Kidney tubule cell (primary cell): ENCODE measurements around the gene MIPOL1.
A peak's percentile ranks its signal among the peaks of the same experiment; 100 is the strongest.

ENCODE experiments used
- DNase-seq: peaks from one replicate; pipeline ENCODE4 v3.0.0-alpha.2; 2018; ENCODE audit warnings: low spot score

Gene MIPOL1

DNA sequence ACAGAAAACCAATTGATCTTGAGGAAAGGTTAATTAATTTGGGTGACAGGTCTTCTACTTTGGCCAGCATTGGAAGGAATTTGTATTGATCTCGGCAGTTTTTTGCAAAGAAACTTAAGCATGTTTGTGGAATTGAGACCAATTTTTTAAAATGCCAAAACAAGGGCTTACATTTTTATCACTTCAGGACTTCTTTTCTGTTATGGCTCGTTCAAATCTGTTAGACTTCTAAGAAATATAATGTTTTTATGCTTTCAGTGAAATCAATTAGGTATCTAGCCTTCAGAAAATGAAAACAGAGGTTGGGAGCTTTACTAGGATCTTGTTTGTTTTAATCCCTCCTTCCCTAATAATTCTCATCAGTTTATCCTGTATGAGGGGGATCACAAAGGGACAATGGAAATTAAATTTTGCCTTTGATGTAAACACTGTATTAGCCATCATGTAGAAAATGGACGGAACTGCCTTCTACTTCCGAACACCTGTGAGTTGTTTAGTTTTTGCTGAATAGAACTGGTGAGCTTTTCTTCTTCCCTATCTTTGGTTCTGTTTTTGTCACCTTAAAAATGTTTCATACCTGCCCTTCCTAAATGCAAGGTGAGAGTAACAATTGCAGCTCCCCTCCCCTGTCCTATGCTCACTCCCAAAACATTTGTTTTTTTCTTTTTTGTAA, 389.5 kb downstream of the MIPOL1 start:
- DNase-seq: no peak

DNA sequence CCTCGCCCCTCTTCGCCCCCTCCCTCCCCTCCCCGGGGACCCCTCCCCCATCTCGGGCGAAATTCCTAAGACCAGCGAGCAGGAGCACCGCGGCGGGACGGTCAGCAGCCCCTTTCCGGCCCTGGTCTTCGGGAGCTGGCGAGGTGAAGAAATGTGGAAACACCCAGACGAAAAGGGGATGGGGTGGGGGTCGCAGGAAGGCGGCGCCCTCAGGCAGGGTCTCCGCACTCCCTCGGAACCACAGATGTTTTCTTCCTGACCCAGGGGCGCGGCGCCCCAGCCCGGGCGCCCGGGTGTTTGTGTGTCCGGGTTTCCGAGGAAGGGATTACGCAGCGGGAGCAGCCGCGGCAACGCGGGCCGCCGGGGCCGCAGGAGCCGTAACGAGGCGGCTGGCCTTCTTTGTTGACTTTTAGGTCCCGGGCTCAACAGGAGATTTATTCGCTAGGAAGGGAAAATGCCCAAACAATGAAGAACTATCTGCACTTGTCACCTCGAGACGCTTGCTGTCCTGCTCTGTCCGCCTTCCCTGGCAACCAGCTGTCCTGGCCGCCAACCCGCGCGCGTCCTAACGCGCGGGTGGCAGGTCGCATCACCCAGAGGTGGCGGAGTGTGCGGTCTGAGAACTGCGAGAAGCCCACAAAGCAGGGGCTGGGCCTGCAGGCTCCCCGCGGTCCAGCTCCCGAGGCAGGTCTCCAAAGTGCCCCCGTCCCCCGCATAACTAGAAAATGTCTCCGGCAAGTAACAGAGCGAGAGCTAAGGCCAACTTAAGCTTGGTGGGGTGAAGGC, 390.3 kb downstream of the MIPOL1 start:
- no peak for DNase-seq

DNA sequence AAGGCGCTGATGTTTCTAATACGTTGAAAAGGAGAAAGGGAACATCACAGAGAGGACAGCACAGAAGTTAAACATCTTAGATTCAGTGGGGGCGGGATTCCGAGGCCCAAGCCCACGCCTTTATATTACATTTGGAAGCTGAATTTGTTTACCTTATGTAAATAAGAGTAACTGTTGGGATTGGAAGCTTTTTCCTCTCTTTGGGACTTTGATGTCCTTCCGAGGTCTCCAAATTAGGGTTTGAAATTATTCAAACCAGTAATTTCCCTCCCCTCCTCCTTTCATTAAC, 390.9 kb downstream of the MIPOL1 start:
- no peak for DNase-seq

DNA sequence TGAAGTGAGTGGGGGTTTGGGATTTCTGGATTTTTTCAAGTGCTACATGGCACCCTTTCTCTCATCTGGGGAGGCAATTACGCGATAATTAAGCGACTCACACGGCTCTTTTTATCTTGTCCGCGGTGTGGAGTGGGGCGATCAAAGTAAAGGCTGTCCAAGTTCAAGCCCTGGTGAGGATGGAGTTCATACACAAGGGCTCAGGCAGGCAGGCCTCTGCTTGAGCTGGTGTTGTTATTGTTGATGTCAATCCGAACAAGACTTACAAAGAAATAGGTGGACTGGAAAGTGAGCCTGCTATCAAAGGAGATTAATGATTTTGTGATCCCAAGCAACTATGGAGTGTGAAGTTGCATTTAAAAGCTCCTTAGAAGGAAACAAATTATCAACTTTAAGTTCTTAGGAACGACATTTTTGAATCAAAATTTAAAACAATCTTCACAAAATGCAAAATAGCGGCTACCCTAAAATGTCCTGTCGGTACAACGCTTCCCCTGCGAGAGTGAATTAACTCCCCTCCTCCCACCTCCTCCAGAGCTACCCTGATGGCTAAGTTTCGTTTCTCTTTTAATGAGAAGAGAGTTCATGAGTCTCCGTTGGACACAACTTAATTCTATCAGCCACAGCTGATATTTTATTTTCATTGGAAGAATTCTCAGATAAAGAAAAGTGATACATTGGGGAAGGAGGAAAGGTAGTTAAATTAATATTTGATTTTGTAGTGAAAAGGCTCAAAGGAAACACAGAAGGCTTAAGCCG, 391.4 kb downstream of the MIPOL1 start:
- DNase-seq: no peak

DNA sequence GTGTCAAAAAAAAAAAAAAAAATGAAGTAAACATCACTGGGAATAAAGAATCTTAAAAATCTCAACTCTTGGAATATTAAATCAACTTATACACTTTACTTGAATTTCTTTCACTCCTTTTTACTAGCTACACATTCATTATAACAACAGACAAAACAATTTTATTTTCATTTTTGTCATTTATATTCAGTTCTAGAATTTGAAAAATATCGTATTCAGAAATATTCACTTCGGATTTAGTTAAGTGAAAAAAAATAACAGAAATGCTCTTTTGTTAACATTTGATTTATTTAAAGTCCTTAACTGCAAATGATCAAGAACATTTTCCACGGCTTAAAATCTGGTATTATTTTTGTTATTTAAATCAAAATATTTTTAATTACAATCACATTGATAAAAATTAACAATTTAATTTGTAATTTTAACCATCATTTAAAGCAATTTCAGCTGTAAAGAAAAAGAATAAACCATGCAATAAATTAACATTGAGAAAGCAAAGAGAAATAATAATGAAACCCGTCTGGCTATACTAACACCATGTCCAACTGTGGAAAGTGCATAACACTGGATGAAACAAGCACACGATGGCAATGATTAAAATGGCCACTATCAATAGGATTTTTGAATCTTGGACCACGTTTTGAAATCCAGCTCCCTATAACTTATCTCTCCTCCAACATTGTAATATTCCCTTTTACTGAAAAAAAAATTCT, 392.1 kb downstream of the MIPOL1 start:
- no peak for DNase-seq

DNA sequence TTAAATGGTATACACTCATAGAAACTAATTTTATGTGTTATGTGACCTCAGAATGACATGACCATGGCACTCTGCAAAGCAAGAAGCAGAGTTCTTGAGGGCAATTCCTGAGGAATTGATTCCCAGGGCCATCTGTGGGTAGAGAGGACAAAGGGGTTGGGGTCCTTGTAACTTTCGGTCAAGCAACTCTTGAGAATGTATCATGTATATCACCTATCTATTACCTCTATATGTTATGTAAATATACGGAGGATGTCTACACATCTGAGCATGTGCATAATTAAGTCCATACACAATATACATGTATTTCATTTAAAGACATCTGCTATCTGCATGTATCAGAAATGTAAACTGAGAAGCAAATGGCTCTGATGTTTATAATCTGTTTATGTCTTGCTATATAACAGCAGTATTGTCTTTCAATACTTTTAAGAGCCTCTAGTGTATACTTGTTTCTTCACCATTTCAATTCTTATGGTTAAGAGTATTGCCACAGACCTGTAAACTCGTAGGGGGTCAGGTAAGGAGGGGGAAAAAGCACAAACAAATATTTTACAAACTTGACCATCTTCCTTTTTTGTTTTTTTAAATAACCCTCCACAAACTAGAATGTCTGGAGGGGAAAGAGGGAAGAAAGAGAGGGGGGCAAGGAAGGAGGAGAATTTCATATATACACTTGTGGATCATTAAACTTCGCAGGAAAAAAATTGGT, 392.8 kb downstream of the MIPOL1 start:
- DNase-seq: no peak

DNA sequence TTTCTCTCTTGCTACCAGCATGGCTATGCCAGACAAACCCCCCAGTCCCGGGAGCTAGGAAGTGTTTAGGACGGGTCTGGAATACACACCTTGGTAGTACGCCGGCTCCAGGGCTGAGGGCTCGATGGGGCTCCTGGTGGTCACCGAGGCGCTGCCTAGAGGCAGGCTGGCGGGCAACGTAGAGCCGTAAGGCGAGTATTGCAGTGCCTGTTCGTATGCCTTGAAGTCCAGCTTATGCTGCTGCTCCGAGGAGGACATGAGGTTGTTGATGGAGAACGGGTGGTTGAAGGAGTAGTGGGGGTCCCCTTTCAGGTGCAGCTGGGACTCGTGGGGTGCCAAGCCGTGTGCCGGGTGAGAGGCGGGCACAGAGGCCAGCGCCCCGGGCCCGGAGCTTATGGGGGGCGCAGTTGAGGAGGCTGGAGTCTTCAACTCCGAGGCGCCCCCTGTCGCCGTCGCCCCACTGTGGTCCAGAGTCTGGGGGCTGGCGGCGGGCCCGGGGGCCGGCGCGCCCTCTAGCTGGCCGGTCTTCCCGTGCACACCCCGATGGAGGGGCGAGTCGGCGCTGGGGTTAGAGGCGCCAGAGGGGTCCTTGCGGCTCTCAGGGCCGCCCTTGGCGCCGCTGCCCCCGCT, 393.7 kb downstream of the MIPOL1 start:
- DNase-seq: no peak

DNA sequence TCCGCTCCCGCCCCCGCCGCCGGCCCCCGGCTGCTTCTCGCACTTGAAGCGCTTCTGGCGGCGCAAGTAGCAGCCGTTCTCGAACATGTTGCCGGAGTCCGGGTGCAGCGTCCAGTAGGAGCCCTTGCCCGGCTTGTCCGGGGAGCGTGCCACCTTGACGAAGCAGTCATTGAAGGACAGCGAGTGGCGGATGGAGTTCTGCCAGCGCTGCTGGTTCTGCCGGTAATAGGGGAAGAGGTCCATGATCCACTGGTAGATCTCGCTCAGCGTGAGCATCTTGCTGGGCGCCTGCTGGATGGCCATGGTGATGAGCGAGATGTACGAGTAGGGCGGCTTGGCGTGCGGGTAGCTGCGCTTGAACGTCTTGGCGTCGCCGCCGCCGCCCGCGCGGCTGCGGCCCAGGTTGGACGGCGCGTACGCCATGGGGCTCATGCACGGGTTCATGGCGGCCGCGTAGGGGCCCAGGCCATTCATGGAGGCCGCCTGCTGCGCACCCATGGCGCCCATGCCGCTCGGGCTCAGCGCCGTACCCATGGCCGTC, 394.3 kb downstream of the MIPOL1 start:
- DNase-seq: no peak

DNA sequence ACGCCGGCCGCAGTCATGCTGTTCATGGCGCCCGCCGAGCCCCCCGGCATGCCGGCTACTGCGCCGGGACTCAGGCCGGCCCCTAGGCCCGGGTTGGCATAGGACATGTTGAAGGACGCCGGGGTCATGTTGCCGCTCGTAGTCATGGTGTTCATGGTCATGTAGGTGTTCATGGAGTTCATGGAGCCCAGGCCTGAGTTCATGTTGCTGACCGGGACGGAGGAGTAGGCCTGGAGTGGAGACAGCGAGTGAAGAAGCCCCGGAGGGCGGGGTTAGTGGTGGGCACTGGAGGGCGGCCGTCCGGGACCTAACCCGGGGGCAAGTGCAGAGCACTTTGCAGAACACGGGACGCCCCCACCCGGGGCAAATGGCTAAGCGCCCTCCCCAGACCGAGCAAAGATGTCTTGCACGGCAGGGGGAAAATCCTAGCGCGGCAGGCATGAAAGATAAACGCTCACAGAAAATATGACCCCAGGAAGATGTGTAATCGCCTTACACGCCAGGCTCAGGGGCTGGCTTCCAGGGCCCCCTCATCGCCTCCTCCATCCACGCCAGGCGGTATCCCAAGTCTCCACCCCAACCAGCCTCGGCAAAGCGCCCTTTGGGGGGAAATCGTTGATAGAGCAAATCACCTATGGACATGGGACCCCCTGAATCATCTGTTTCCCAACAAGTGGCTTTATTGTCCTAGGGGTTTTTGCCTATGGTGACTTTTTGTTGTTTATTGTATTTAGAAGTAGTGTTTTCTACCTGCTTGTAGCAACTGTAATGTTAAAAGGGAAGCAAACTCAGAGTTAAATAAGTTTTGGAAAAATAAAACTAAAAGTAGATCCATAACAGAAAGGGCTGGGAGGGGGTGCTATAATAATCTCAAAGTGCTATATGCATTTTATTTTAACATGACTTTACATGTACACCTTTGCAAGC, 395.0 kb downstream of the MIPOL1 start:
- DNase-seq: no peak

DNA sequence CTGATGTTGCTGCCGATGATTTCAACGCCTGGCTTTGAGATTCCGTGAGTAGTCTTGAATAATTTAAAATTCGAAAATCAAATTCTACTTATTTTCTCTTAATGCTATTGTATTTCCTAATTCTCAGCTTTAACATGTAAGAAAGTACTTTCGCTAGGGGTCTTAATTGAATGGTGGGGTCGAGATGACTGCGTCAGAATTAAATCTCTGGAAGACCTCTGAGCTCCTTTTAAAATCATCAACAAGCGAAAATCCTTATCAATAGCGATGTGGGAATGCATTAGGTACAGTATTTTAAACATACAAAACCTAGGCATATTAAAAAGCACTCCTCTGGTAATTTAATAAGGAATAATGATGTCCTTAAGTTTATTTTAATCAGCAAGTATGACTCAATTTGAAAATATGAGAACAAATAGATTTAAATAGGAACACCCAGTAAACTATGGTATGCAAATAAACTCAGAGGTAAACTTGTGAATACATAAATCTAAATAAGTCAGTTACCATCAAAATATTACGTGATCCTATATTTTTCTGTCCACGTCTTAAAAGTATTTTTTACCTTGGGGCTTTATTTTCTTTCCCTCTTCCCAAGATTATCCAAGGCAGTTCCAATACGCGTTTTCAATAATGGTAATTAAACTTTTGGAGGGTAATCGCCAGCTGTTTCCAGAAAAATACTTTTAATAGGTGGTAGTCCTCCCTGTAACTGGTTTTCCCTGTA, 395.9 kb downstream of the MIPOL1 start:
- no peak for DNase-seq

DNA sequence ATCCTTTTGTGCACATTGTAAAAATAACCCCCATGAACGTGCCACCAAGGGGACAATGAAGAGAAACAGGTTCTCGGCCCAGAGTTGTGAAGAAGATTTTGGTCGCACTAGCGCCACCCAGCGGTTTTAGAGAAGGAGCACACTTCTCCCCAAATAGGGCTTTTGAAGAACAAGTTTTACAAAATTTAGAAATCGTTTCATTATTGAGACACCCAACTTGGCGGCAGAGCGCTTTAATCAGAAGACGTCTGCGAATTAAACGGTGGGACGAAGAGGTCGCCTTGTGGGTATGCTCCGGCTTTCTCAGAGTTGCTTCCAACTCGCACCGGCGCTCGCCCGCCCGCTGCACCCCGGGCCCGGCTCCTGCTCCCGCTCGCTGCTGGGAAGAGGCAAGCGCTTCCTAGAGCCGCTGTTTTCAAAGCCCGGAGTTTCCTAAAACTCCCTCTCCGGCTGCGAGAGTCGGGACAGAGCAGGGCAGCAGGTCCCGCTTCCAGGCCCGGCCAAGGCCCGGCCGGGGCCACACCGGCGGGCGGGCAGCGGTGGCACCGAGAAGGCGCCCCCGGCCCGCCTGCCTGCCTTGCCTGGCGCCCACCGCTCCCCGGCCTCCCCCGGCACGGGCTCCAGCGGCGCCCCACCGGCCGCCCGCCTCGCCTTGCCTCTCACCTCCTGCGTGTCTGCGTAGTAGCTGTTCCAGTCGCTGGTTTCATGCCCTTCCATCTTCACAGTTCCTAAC, 396.7 kb downstream of the MIPOL1 start:
- peak; percentile 87 for DNase-seq

DNA sequence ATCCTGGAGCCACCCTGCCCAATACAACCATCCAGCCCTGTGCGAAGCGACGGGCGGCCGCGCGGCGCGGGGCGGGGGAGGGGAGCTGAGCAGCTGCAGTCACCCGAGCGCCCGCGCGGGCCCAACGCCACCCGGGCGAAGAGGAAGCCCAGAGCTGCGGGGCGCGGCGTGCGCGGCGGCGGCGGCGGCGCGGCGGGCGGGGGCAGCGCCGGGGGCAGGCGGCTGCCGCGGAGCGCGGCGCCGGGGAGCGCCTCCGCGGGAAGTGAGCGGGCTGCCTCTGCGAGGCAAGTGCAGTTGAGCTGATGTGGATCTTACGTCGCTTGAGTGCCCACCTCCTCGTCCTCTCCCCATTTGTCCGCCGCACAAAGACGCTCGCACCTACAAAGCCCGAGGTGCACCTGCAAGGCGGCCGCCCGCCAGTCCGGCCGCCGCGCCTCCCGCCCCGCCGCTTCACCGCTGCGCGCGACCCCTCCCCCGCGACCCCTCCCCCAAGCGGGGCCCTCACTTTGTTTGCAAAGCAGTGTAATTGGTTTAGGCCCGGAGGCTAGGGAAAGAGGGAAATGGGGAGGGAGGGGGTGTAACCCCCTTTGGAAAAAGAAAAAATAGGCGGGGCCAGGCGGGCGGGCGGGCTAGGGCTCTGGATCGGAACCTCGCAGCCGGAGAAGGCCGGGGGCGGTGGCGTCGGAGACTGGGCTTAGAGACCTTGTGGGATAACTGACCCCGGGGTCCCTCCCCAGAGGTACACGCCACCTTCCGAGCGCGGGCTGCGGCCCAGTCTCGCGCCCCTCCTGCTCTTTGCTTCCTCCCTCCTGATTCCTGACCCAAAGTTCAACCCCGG, 397.5 kb downstream of the MIPOL1 start, which contains the start of the genes FOXA1 and TTC6:
Gene FOXA1 (minus strand): TSS at position 279 of the 838 bp plus-strand sequence. CDS start 277 bp downstream, at position 2.
Gene TTC6 (plus strand): TSS at position 659 of the 838 bp plus-strand sequence. CDS start 26,436 bp downstream, outside the sequence.
- peak; percentile 76 for DNase-seq

DNA sequence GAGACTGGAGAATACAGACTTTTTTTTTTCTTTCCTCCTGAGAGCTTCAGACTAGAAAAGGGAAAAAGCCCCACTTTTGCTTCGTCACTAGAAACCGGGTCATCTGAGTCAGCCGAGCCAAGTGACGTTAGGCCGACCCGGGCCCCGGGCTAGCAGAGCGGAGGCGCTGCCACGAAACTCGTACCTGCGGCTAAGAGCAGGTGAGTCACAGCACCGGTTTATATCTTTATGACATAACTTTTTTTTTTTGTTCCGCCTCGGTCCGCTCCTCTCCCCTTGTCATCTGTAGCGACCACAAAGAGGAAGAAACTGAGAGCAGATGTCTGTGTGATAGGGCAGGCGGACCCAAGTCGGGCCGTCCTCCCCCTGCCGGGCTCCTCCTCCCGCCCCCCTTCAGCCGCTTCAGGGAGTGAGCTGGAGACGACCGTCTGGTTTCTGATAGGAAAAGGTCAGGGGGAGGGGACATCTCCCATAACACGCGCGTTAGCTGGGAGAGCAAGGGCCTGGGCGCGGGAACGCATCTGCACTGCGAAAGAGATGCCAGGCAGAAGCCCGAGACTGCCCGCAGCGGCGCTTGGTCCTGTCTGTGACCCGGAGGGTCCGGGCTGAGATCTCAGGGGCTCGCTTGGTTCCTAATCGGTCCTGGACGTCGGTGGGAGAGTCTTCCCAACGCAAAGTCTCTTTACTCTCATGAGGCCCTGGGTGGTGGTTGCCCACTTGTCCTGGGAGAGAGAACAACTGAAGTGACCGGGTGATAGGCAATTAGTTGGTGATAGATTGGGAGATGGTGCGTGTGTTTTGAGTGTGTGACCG, 398.3 kb downstream of the MIPOL1 start:
- peak; percentile 97 for DNase-seq

DNA sequence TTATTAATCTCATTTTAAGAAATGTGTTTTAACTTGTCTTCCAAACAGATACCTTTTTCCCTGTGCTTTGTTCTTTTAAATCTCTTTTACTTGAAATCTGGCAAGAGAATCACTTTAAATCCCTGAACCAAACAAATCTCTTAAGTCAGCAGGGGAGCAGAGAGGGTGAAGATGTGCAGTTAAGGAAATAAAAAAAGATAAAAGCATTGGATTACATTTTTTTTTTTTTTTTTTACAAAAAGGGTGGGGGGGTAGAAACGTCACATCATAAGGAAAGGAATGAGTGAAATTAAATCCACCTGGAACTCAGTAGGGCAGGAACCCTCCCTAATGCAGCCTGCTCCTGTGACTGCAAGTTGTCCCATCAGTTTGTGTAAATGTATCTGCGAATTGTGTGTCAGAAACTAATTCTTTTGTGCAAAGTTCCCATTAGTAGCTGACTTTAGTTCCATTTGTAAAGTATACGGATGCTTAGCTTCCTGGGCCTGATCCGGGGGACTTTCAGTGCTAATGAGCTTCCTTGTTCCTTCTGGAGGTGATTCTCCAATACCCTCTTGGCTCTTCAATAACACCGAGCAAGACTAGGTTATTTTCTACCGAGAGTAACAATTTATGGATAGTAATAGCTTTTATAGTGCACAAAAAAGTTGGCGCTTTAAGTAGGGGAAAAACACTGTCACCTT, 399.2 kb downstream of the MIPOL1 start:
- no peak for DNase-seq

DNA sequence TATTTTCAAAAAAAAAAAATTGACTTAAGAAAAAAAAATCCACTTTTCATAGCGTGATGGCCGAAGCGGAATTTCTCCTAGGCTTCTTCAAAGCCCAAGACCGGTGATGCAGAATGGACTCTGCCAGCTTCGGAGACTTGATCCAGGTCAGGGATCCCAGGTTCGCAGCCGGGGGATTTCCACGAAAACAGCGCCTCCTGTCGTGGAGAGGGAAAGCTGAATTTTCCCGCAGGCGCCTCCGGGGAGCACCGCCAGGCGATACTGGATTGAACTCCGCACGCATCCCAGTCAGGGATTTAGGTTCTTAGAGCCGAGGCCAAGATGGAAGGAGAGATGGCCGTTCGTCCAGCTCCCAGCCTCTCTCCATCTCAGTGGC, 399.8 kb downstream of the MIPOL1 start:
- DNase-seq: peak; percentile 63
